Type B pancreatic cell (in vitro differentiated cells): Measurements from ENCODE around the gene SZT2. TPM values are rescaled to one million over a fixed set of nuclear protein-coding genes. Genes with fewer than 3 reads are reported as not detected.

ENCODE experiments used
- DNase-seq: peaks from one replicate; pipeline ENCODE4 v3.0.0; 2021; ENCODE audit warnings: mixed read lengths; ENCODE audit not compliant: unreplicated experiment; ENCODE audit errors: extremely low spot score
- H3K27ac Mint-ChIP-seq: 2 replicates; pipeline ENCODE4 v1.8.0; 2021; ENCODE audit warnings: mild to moderate bottlenecking, mixed read lengths
- H3K27me3 Mint-ChIP-seq: 2 replicates; pipeline ENCODE4 v1.8.0; 2021; ENCODE audit warnings: mixed read lengths
- H3K36me3 Mint-ChIP-seq: 2 replicates; pipeline ENCODE4 v1.8.0; 2021; ENCODE audit warnings: mixed read lengths
- H3K4me1 Mint-ChIP-seq: one replicate; pipeline ENCODE4 v1.8.0; 2021; ENCODE audit warnings: mixed read lengths; ENCODE audit not compliant: unreplicated experiment
- H3K4me3 Mint-ChIP-seq: 2 replicates; pipeline ENCODE4 v1.8.0; 2021; ENCODE audit warnings: mild to moderate bottlenecking, mixed read lengths
- H3K9me3 Mint-ChIP-seq: 2 replicates; pipeline ENCODE4 v1.8.0; 2021; ENCODE audit warnings: mixed read lengths
- total RNA-seq: library from RNA; stranded (reverse); gene quantifications from 2 replicates; pipeline ENCODE4 v1.2.1, GENCODE V29; 2021; ENCODE audit warnings: low replicate concordance
- TF ChIP-seq, protein P1 (sequence below): fragments of 200-600 bp; sonication (generic); conservative IDR thresholded peaks from 2 replicates; pipeline ENCODE4 v1.5.0; 2021; ENCODE audit warnings: antibody characterized with exemption, mild to moderate bottlenecking

SZT2 gene
- total RNA-seq, 1 donor from 2014 or later: 65.7 TPM

DNA sequence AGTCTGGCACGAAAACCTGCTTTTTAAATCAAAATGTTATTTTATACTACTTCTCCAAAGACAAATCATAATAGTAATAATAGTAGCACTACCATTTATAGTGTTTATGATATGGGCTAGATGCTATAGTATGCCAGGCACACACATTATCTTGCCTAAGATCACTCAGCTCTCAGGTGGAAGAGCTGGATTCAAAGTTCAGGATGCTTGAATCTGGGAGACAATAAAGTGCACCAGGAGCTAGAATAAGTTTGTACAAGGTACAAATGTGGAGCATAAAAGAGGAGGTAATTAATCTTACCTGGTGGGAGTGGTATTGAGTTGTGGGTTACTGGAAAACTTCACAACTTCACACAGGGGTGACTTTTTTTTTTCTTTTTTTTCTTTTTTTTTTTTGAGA, 11.9 kb upstream of the SZT2 start:
- TF ChIP-seq, protein P1, sequence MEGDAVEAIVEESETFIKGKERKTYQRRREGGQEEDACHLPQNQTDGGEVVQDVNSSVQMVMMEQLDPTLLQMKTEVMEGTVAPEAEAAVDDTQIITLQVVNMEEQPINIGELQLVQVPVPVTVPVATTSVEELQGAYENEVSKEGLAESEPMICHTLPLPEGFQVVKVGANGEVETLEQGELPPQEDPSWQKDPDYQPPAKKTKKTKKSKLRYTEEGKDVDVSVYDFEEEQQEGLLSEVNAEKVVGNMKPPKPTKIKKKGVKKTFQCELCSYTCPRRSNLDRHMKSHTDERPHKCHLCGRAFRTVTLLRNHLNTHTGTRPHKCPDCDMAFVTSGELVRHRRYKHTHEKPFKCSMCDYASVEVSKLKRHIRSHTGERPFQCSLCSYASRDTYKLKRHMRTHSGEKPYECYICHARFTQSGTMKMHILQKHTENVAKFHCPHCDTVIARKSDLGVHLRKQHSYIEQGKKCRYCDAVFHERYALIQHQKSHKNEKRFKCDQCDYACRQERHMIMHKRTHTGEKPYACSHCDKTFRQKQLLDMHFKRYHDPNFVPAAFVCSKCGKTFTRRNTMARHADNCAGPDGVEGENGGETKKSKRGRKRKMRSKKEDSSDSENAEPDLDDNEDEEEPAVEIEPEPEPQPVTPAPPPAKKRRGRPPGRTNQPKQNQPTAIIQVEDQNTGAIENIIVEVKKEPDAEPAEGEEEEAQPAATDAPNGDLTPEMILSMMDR: no peak
- H3K4me3 Mint-ChIP-seq: no peak overlapping the region
- peaks cover 11% of the 10 kb centered on the region for H3K36me3 Mint-ChIP-seq
- no peaks in the 10 kb centered on the region for H3K27me3 Mint-ChIP-seq
- DNase-seq: no peak
- H3K4me1 Mint-ChIP-seq: peaks cover 12% of the 10 kb centered on the region
- no peak overlapping the region for H3K27ac Mint-ChIP-seq
- H3K9me3 Mint-ChIP-seq: no peaks in the 10 kb centered on the region

DNA sequence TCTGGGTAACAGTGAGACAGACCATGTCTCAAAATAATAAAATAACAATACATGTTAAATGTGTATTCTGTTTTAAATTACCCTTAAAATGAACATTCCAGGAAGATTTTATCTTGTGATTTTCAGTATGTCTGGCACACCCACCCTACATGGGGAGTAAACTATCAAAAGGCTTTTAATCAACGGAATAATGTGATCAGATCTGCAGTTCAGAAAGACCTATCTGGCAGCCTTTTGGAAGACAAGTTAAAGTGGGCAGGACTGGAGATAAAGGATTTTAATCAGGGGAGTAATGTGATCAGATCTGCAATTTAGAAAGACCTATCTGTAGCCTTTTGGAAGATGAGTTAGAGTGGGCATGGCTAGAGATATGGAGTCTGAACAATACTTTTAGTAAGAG, 10.2 kb upstream of the SZT2 start:
- H3K4me1 Mint-ChIP-seq: peaks cover 17% of the 10 kb centered on the region
- H3K9me3 Mint-ChIP-seq: no peaks in the 10 kb centered on the region
- peaks cover 11% of the 10 kb centered on the region for H3K36me3 Mint-ChIP-seq
- no peaks in the 10 kb centered on the region for H3K27me3 Mint-ChIP-seq
- H3K4me3 Mint-ChIP-seq: no peak overlapping the region
- H3K27ac Mint-ChIP-seq: no peak overlapping the region
- DNase-seq: no peak
- TF ChIP-seq, protein P1: no peak

DNA sequence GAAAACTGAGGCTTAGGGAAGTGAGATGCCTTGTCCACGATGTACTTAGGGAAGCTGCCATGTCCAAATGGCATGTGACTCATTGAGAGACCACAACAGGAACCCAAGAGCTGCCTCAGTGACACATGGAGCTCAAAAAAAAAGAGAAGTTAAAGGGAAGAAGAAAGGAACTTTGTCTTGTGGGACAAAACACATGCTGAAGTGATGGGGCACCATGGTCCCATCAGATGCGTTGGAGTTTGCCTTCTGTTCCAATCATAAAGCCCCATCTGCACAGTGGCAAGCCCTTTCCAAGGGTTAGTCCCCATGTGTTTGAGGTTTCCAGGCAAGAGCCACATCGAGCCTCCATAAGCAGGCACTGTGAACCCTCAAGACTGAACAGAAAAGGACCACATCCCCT, 8.1 kb upstream of the SZT2 start:
- Mint-ChIP-seq H3K4me1 (peaks cover 17% of the 10 kb centered on the region), H3K9me3 (no peaks in the 10 kb centered on the region), H3K27me3 (no peaks in the 10 kb centered on the region), H3K27ac (no peak overlapping the region), H3K36me3 (peaks cover 16% of the 10 kb centered on the region), H3K4me3 (no peak overlapping the region)
- TF ChIP-seq, protein P1: no peak
- DNase-seq: no peak

DNA sequence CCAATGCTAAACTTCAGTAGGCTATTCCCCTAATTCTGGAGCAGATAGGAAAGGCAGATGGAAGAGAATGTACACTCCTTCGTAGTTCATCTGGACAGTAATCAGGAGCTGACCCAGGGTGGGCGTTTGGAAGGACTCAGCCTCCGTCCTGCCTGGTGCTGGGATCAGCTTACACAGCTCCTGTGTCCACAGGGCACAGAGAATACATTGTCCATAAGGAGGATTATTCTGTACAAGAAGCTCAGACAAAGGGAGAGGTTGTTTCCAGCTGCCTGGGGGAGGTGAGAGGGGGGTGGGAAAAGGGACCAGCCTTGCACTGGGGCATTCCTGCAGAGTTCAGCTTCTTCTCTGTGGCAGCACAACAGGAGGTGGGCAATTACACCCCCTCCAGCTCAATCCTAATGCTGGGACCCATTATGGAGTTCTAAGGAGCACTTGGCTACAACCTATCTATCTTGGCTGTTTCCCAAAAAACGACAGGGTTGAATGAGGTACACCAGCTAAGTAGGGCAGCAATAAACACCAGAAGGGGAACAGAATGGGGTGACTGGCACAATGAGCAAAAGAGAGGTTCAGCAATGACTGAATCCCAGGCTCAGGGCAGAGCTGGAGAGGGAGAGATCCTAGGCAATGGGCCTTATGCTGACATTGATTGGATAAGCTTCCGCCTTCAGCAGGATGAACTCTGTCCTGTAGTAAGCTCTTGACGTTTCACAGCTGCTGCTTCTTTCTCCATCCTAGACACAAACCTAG, 7.5 kb upstream of the SZT2 start:
- H3K27ac Mint-ChIP-seq: no peak overlapping the region
- H3K36me3 Mint-ChIP-seq: peaks cover 16% of the 10 kb centered on the region

DNA sequence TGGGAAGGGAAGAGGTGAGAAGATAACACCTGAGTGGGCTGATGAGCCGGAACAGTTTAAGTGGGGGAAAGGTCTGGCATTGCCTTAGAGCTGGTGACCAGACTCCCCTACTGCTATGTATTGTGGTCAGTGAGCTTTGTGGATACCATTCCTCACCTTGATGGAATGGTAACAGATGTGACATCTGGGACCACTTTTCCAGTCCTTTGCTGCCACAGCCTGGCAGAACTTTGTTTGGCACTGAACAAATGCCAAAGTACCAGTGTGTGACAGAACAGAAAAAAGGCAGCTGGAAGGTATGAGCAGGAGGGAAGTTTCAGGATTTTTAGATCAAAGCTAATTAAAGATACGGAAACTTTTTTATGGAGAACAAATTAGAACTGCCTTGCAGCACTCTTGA, 6.2 kb upstream of the SZT2 start:
- H3K27me3 Mint-ChIP-seq: no peaks in the 10 kb centered on the region
- TF ChIP-seq, protein P1: no peak
- H3K9me3 Mint-ChIP-seq: no peaks in the 10 kb centered on the region
- H3K36me3 Mint-ChIP-seq: peaks cover 16% of the 10 kb centered on the region
- no peak overlapping the region for H3K27ac Mint-ChIP-seq
- DNase-seq: no peak
- H3K4me3 Mint-ChIP-seq: no peak overlapping the region
- peaks cover 13% of the 10 kb centered on the region for H3K4me1 Mint-ChIP-seq

More for the DNA sequence above, 7.5 kb upstream of the SZT2 start:
- TF ChIP-seq, protein P1: no peak
- DNase-seq: no peak
- no peaks in the 10 kb centered on the region for H3K27me3 Mint-ChIP-seq
- no peaks in the 10 kb centered on the region for H3K9me3 Mint-ChIP-seq
- peaks cover 14% of the 10 kb centered on the region for H3K4me1 Mint-ChIP-seq
- no peak overlapping the region for H3K4me3 Mint-ChIP-seq
